GM18520 (cell line): ENCODE results near the gene PARP1.

Experiments used
- ATAC-seq: cut with Tn5 transposase; IDR thresholded peaks from one replicate; pipeline ENCODE4 v1.9.1; 2021; ENCODE audit not compliant: unreplicated experiment

PARP1 gene

GRCh38 chr1:226408285-226409184, 642 bp upstream of the PARP1 start:
- no peak for ATAC-seq

- no peak for ATAC-seq
Observed at GRCh38 chr1:226407199-226407496, 745 bp downstream of the PARP1 start.

- no peak for ATAC-seq
Observed at GRCh38 chr1:226406401-226406881, 1.5 kb downstream of the PARP1 start.

GRCh38 chr1:226405411-226405988, 2.4 kb downstream of the PARP1 start:
- ATAC-seq, result no peak

GRCh38 chr1:226404904-226405222, 3.0 kb downstream of the PARP1 start:
- no peak for ATAC-seq

GRCh38 chr1:226404063-226404903, 3.6 kb downstream of the PARP1 start:
- no peak for ATAC-seq

- no peak for ATAC-seq
Observed at GRCh38 chr1:226403201-226404034, 4.5 kb downstream of the PARP1 start.

GRCh38 chr1:226402739-226403165, 5.1 kb downstream of the PARP1 start:
- ATAC-seq, result no peak

GRCh38 chr1:226401355-226402303, 6.3 kb downstream of the PARP1 start:
- ATAC-seq, result no peak

- ATAC-seq, result no peak
Observed at GRCh38 chr1:226400519-226401354, 7.2 kb downstream of the PARP1 start.

GRCh38 chr1:226397955-226398636, 9.8 kb downstream of the PARP1 start:
- ATAC-seq, result no peak

- ATAC-seq, result no peak
Observed at GRCh38 chr1:226397011-226397926, 10.6 kb downstream of the PARP1 start.

- no peak for ATAC-seq
Observed at GRCh38 chr1:226395753-226396152, 12.1 kb downstream of the PARP1 start.

GRCh38 chr1:226394462-226394861, 13.4 kb downstream of the PARP1 start:
- no peak for ATAC-seq

- ATAC-seq, result no peak
Observed at GRCh38 chr1:226390681-226391080, 17.2 kb downstream of the PARP1 start.

- no peak for ATAC-seq
Observed at GRCh38 chr1:226388131-226388530, 19.8 kb downstream of the PARP1 start.

GRCh38 chr1:226384717-226385116, 23.2 kb downstream of the PARP1 start:
- no peak for ATAC-seq
